HG03039 (cell line): ENCODE data around the gene ZNF432.
A peak's percentile ranks its signal among the peaks of the same experiment; 100 is the strongest.

Source experiments
- ATAC-seq: cut with Tn5 transposase; IDR thresholded peaks from one replicate; pipeline ENCODE4 v1.9.1; 2021; ENCODE audit warnings: mild to moderate bottlenecking, moderate library complexity; ENCODE audit not compliant: unreplicated experiment

ZNF432 gene

GRCh38 chr19:52010674-52011073 lies 38.0 kb downstream of the ZNF432 start:
- ATAC-seq: no peak

- no peak for ATAC-seq
Measured at GRCh38 chr19:52007806-52008557, 40.7 kb downstream of the ZNF432 start, which contains the start of gene ZNF615. Gene ZNF615 (minus strand): TSS chr19:52008211. CDS start chr19:52003711, 4,500 bp downstream.

- no peak for ATAC-seq
Measured at GRCh38 chr19:52007451-52007805, 41.2 kb downstream of the ZNF432 start.

GRCh38 chr19:51994048-51994644 lies 54.5 kb downstream of the ZNF432 start:
- no peak for ATAC-seq

- no peak for ATAC-seq
Measured at GRCh38 chr19:51993422-51993821, 55.2 kb downstream of the ZNF432 start.

GRCh38 chr19:51986309-51987291 lies 62.0 kb downstream of the ZNF432 start, which contains the start of gene ZNF350:
Gene ZNF350 (minus strand): TSS chr19:51986840. CDS start chr19:51974360, 12,480 bp downstream.
- peak; percentile 89 for ATAC-seq

GRCh38 chr19:51983361-51983760 lies 65.3 kb downstream of the ZNF432 start:
- no peak for ATAC-seq
